Measurements from ENCODE around the gene CHL1.

The CHL1 gene

DNA sequence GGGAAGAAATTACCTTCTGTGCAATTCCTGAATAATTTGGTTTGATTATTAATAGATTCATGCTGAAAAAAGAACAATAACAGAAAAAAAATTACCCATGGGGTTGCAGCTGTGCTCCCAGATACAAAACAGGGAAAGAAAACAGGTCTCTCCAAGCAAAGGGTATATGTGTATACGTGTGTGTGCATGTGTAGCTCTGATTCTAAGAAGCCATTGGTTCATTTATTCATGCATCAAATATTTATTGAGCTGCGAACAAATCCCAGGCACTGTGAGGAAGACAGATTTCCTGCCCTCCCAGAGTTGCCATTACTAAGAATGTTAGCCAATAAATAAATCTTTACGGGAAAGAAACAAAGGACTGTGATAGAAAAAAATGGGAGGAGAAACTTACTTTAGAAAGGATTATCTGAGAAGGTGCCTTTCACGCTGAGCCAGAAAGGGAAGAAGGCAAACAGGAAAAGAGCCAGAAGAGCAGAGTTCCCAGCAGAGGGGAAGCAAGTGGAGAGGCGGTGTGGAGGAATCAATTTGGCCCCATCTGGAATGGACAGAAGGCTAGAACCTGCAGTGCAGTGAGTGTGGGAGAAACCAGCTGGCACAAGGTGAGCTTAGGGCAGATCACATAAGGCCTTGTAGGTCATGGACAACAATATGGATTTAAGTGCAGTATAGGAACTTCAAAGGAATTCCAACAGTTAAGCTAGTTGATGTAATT lies 20.7 kb downstream of the CHL1 start:
- no peak for DNase-seq (ENCODE audit: low read depth)
- TF ChIP-seq, protein P1, sequence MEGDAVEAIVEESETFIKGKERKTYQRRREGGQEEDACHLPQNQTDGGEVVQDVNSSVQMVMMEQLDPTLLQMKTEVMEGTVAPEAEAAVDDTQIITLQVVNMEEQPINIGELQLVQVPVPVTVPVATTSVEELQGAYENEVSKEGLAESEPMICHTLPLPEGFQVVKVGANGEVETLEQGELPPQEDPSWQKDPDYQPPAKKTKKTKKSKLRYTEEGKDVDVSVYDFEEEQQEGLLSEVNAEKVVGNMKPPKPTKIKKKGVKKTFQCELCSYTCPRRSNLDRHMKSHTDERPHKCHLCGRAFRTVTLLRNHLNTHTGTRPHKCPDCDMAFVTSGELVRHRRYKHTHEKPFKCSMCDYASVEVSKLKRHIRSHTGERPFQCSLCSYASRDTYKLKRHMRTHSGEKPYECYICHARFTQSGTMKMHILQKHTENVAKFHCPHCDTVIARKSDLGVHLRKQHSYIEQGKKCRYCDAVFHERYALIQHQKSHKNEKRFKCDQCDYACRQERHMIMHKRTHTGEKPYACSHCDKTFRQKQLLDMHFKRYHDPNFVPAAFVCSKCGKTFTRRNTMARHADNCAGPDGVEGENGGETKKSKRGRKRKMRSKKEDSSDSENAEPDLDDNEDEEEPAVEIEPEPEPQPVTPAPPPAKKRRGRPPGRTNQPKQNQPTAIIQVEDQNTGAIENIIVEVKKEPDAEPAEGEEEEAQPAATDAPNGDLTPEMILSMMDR (IDR thresholded peaks at IDR 0.05; ENCODE audit: control insufficient read depth, extremely low read depth, insufficient read depth), result no peak
- H3K4me3 ChIP-seq (ENCODE audit: low read depth, low read length), result no peak overlapping the region

DNA sequence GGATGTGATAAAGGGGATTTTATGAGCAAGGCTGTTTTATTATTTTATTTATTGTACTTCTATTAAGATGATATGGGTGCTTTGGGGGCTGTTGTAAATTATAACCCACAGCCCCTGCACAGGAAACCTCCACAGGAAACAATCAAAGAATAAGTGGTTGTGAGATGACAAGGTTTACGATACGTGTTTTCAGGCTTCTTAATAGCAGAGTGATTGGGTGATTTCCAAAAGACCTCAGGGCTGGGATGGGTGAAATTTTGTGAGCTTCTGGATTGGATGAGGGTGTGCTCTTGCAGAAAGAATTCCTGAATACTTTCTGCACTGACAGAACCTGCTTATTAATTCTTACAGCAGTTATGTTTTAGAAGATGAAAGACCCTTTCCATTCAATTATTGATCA lies 21.4 kb downstream of the CHL1 start:
- H3K4me3 ChIP-seq (ENCODE audit: low read depth, low read length), result no peak overlapping the region
- TF ChIP-seq, protein P1 (IDR thresholded peaks at IDR 0.05; ENCODE audit: control insufficient read depth, extremely low read depth, insufficient read depth), result no peak
- DNase-seq (ENCODE audit: low read depth), result no peak

- no peak for DNase-seq (ENCODE audit: low read depth)
- H3K4me3 ChIP-seq (ENCODE audit: low read depth, low read length), result no peak overlapping the region
- TF ChIP-seq, protein P1 (IDR thresholded peaks at IDR 0.05; ENCODE audit: control insufficient read depth, extremely low read depth, insufficient read depth), result no peak
These were observed 32.0 kb downstream of the CHL1 start for GRCh38 chr3:228442-229182.

DNA sequence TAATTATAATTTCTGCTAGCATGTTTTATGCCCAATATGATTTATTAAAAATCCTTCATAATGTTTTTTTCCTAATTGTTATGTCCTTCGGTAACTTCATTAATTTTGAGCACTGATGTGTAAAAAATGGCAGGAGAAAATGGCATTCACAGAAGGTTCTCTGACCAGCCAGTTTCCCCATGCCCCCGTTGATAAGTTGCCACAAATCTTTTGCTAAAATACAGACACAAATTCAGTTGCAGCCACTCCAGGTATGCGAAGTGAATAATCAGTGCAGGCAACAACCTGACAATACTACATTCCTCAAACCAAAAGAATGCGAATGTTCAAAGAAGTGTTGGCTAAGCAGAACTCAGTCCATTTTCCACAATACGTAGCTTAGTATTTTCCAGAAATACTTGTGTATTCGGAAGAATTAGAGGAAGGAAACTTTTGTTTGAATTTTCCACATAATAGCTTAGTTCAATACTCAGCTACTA lies 32.7 kb downstream of the CHL1 start:
- H3K4me3 ChIP-seq (ENCODE audit: low read depth, low read length), result no peak overlapping the region
- TF ChIP-seq, protein P1 (IDR thresholded peaks at IDR 0.05; ENCODE audit: control insufficient read depth, extremely low read depth, insufficient read depth), result no peak
- DNase-seq (ENCODE audit: low read depth), result no peak

DNA sequence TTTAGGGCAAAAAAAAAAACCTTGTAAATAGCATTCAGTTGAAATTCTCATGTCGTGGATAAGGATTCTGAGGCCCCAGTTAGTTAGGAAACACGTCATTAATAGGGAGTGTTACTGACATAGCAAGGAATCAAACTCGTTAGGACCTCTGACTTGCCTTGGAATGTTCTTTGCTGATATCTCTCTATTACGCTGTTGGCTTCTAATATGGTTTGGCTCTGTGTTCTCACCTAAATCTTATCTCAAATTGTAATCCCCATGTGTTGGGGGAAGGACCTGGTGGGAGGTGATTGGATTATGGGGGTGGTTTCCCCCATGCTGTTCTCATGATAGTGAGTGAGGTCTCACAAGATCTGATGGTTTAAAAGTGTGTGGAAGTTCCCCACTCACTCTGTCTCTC lies 40.3 kb downstream of the CHL1 start:
- TF ChIP-seq, protein P1 (IDR thresholded peaks at IDR 0.05; ENCODE audit: control insufficient read depth, extremely low read depth, insufficient read depth), result no peak
- DNase-seq (ENCODE audit: low read depth), result no peak
- H3K4me3 ChIP-seq (ENCODE audit: low read depth, low read length), result no peak overlapping the region

DNA sequence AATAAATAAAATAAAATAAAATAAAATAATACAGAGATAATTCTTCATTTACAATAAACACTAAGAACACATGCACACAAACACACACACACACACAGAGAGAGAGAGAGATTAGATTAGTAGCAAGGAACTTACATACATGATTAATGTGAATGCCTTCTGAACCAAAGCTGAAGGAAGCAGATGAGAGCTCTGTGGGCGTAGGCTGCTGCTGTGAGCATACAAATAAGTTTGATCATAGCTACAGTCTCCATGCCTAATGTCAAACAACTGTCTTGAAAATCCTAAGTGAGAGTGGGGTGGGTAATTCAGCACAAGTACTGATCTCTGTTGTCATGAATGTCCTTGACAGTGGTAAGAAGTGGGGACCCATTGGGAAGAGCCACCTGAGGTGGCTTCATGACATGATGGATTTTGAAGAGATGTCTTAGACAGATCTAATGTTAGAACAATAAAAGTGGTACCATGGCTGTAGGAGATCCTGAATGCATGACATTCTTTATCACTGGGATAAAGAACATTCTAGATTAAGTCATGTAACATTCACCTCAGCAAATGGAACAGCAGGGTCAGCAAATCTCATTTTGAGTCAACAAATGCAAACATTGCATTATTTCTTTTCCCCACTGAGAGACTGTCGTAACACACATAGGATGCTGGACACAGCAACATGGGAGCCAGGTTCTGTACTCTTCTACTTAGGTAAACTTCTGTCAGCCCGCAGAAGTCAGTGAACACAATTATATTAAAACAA lies 46.2 kb downstream of the CHL1 start:
- no peak for DNase-seq (ENCODE audit: low read depth)
- TF ChIP-seq, protein P1 (IDR thresholded peaks at IDR 0.05; ENCODE audit: control insufficient read depth, extremely low read depth, insufficient read depth), result no peak
- no peak overlapping the region for H3K4me3 ChIP-seq (ENCODE audit: low read depth, low read length)
